ENCODE data around the gene ASPSCR1.
"Not testable (repeated sequence)": the region's sequence is repeated elsewhere in the genome, so short reads cannot be mapped to it uniquely, and the experiment has no call there.

Gene ASPSCR1

DNA sequence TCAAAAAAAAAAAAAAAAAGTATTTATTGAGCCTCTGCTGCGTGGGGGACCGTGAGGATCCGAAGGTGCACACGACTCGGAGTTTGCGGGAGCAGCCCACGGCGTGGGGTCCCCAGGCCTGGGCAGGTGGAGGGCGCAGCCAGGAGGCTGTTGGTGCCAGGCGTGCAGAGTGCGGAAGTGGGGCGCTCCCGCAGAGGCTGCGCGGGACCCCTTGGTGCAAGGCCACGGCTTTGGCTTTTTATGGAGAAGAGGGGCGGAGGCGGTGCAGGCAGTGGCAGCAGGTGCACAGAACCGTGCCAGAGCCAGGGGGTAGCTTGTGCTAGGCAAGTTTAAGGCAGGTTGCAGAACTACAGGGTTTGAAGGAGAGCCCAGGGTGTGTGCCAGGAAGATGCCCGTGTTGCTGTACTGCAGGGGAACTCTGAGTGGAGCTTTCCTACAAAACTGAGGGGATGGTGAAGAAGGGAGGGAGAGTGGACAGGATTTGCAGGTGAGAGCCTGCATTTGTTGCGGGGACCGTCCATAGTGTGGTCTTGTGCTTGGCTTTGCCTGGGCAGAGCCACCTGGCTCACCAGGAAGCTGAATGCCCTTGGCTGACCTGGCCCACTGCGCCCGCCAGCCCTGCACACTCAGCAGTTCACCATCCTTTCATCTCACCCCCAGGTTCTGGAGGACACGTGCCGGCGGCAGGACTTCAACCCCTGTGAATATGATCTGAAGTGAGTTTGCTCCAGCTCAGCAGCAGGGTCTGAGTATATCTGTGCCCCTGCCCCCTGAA lies 1.3 kb downstream of the ASPSCR1 start:
- no peak overlapping the region for H3K4me3 ChIP-seq (ENCODE audit: low read depth, low read length)

GRCh38 chr17:81980122-81980521 lies 2.7 kb downstream of the ASPSCR1 start:
- H3K4me3 ChIP-seq (ENCODE audit: low read depth, low read length): no peak overlapping the region

- no peak overlapping the region for H3K4me3 ChIP-seq (ENCODE audit: low read depth, low read length)
Observed at GRCh38 chr17:81980707-81981343, 3.4 kb downstream of the ASPSCR1 start.

- not testable (repeated sequence) for H3K4me3 ChIP-seq (ENCODE audit: low read depth, low read length)
Observed at GRCh38 chr17:81981511-81981910, 4.1 kb downstream of the ASPSCR1 start.

DNA sequence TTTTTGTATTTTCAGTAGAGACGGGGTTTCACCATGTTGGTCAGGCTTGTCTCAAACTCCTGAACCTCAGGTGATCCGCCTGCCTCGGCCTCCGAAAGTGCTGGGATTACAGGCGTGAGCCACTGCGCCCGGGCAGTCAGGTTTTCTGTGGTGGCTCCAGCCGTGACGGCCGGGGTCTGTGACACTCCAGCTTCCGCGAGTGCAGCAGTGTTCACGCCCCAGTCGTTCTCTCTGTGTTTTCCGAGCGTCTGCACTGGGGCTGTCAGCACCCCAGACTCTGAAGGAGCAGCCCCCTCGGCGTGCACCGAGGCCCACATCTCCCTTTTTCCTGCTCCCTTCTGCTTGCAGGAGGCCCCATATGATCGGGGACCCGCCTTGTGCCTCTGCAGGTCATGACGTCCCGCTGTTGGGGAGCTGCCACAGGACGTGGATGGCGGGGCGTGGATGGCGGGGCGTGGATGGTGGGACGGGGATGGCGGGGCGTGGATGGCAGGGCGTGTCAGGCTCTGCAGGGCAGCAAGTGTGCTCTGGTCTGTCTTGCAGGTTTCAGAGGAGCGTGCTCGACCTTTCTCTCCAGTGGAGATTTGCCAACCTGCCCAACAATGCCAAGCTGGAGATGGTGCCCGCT lies 5.7 kb downstream of the ASPSCR1 start:
- H3K4me3 ChIP-seq (ENCODE audit: low read depth, low read length): no peak overlapping the region

DNA sequence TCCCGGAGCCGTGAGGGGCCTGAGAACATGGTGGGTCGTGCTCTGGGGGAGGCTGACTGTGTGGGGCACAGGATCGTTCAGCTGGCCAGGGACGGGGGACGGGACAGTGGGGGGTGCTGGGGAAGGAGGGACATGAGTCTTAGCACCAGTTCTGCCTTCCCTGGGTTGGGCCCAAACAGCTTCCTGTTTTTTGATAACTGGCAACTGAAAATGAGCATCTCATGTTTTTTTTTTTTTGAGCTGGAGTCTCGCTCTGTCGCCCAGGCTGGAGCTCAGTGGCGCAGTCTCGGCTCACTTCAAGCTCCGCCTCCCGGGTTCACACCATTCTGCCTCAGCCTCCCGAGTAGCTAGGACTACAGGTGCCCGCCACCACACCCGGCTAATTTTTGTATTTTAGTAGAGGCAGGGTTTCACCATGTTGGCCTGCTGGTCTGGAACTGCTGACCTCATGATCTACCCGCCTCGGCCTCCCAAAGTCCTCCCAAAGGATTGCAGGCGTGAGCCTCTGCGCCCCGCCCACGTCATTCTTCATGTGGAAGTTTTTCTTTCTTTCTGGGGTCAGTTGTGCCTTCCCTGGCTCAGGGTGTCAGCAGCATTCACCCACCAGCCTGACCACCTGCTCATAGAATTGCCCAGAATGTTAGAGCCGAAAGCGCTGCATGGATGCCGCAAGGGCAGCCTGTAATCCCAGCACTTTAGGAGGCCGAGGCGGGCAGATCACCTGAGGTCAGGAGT lies 6.4 kb downstream of the ASPSCR1 start:
- no peak overlapping the region for H3K4me3 ChIP-seq (ENCODE audit: low read depth, low read length)

DNA sequence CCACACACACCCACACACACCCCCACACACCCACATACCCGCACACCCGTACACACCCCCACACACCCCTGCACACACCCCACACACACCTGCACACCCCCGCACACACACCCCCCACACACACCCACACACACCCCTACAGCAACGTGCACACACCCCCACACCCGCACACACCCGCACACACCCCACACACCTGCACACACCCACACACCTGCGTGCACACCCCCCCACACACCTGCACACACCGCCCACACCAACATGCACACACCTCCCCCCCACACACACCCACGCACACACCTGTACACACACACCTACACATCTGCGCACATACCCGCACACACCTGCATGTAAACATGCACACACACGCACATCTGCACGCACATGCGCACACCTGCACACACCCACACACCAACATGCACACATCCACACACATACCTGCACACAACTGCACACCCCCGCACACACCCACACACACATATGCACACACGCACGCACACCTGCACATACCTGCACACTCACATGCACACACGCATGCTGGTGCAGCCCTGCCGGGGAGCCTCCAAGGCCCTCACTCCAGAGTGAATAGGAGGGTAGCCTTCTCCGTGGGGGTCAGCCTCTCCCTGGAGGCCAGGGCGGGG lies 7.5 kb downstream of the ASPSCR1 start:
- H3K4me3 ChIP-seq (ENCODE audit: low read depth, low read length): no peak overlapping the region

- no peak overlapping the region for H3K4me3 ChIP-seq (ENCODE audit: low read depth, low read length)
Observed at GRCh38 chr17:81986606-81987005, 9.2 kb downstream of the ASPSCR1 start.

GRCh38 chr17:81987161-81987770 lies 9.8 kb downstream of the ASPSCR1 start:
- H3K4me3 ChIP-seq (ENCODE audit: low read depth, low read length): no peak overlapping the region

GRCh38 chr17:81990836-81991683 lies 13.6 kb downstream of the ASPSCR1 start:
- H3K4me3 ChIP-seq (ENCODE audit: low read depth, low read length): no peak overlapping the region

GRCh38 chr17:81991684-81992305 lies 14.4 kb downstream of the ASPSCR1 start:
- no peak overlapping the region for H3K4me3 ChIP-seq (ENCODE audit: low read depth, low read length)

DNA sequence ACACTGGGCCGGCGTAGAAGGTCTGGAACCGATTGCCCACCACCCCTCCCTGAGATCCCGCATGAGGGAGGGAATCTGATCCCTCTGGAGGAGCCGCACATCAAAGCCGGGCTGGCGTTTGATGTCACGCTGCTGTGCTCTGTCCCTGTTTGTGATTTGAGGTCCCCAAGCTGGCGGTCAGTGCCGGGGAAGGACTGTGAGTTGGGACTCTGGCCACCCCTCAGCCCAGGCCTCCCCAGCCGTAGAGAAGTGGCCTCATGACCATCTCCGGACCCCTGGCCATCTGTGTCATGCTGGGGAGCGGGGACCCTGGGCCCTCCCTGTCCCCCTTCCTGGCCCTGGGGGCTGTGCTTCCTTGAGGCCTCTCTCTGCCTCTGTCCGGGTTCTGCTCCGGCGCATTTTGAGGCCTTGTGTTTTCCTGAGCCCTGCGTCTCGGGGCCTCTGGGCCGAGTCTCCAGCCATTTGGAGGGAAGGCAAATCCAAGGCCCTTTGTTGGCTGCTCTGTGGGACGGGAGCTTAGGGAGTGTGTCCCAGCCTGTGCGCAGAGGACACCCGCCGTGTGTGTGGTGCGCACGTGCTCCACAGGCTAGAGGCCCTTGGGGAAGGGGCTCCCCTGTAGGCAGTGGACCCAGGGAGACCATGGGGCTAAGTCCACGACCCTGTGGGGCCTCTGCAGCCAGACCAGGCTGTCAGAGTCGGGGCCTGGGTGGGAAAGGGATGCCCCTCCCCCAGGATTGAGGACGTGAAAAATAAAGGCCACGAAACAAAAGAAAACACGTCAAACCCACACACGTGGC lies 15.1 kb downstream of the ASPSCR1 start:
- no peak overlapping the region for H3K4me3 ChIP-seq (ENCODE audit: low read depth, low read length)

- no peak overlapping the region for H3K4me3 ChIP-seq (ENCODE audit: low read depth, low read length)
Observed at GRCh38 chr17:81993729-81994592, 16.5 kb downstream of the ASPSCR1 start.

DNA sequence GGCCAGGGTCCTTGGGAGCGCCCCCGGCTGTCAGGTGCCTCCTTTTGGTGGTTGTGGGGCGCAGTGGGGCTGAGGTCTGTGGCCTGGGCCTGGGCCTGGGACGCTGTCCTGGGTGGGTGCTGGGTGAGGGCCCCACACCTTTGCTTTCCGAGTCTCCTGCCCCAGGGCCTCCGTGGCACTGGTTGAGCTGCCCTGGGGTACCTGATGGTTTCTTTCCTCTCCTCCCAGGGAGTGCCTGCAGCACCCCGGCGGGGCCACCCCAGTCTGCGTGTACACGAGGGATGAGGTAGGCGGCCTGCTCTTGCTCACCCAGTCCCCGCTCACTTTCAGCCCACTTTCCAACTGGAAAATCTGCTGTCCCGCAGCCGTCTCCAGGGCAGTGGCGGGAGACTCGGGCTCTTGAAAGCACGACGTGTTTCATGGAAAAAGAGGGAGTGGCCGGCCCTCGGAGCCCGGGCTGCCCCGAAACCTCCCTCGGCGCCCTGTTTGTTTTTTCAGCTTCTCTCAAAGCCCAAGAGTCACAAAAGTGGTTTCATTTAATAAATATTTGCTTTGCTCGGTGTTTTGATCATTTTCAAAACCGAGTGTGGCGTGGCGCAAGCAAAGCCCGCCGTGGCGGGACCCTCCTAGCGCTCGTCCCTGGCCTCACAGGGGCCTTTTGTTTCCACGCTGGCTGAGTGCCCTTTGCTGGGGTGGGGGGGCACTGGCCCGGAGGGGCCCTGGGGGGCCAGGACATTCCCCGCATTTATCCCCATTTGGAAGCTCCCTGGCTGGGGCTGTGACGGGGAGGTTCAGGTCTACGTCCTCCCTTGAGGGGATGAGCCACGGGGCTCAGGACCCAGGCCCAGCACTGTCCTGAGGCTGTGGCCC lies 17.4 kb downstream of the ASPSCR1 start:
- no peak overlapping the region for H3K4me3 ChIP-seq (ENCODE audit: low read depth, low read length)

DNA sequence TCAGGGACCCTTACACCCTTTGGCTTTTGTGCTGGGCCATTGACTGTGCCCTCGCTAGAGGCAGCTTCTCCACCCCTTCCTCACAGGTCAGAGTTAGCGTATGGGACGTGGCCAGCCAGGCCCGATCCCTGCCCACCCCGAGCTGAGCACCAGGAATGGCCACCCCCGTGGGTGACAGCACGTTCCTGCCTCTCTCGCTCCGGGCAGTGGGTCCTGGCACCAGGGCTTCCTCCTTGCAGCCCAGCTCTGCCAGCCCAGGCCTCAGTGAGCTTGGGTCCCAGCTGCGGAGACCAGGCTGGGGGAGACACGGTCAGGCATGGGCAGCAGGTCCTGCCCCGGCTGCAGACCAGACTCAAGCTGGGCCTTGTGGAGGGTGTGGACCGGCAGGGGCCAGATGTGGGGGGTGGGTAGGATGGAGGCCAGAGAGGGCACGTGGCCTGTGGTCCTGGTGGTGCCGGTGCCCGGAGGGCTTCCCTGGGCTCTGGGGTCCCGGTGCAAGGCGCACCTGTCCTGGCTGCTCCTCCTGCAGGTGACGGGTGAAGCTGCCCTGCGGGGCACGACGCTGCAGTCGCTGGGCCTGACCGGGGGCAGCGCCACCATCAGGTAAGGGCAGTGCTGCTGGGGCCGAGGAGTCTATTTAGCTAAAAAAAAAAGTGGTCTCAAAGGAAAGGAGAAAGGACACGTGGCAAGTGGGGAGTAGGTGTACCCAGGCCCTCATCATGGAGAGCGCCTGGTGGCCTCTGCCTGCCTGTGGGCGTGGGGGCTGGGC lies 18.2 kb downstream of the ASPSCR1 start:
- H3K4me3 ChIP-seq (ENCODE audit: low read depth, low read length): no peak overlapping the region

DNA sequence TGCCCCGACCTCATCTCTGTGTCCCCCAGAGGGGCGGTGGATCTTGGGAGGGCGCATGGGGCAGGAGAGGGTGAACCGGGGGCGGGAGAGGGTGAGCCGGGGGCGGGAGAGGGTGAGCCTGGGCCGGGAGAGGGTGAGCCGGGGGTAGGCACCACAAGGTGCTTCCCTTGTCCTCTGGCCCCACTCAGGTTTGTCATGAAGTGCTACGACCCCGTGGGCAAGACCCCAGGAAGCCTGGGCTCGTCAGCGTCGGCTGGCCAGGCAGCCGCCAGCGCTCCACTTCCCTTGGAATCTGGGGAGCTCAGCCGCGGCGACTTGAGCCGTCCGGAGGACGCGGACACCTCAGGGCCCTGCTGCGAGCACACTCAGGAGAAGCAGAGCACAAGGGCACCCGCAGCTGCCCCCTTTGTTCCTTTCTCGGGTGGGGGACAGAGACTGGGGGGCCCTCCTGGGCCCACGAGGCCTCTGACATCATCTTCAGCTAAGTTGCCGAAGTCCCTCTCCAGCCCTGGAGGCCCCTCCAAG lies 18.9 kb downstream of the ASPSCR1 start:
- no peak overlapping the region for H3K4me3 ChIP-seq (ENCODE audit: low read depth, low read length)

Measured in iPS-11a (cell line).